ENCODE results near the gene REXO4. TPM values are rescaled to one million over a fixed set of nuclear protein-coding genes. Genes with fewer than 3 reads are reported as not detected.
A peak's percentile ranks its signal among the peaks of the same experiment; 100 is the strongest.

REXO4 gene
- total and polyA plus RNA-seq, 9 of the 15 experiments (the other 6 are each of a cell fraction or from before 2014, with no cell fraction given) = 3.4 to 72.9 (median 31.1) TPM

DNA sequence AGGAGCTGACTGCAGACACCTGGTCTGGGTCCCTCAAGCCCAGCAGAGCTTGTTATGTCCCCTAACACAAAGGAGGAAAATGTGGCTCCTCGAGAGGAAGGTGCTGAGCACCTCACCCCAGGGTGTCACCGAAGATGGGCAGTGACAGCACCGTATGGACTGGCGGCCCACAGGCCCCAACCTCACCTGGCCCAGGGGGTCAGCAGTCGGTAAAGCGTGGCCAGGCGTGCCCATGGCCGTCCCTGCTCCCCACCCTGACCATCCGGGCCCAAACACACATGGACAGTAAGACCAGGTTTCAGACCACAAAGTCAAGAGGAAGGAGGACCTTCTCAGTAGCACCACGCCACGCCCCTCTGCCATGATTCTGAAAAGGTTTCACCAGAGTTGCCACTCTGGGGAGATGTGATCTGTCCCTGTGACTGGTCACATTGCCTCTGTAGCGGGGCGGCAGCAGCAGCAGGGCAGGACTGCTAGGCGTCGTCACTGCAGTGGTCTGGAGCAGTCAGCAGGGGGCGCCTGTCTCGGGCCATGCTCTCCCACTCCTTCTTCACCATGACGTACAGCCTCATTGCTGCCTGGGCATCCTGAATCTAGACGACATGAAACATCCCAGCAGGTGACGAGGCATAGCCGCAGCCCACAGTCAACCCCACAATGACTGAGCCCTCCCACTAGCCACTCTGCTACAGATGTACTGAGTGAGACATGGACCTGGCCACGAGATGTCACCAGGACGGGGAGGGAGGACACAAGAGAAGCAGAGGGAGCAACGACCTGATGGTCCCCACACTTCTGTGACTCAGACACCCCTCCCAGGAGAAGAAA is 11.1 kb downstream of the REXO4 start (continued):
- TF ChIP-seq SIN3A (IDR thresholded peaks at IDR 0.05; ENCODE audit: borderline replicate concordance in 2 of 2, control insufficient read depth in 1 of 2, low read depth in 2 of 2, low read length in 2 of 2) = no peak
- TF ChIP-seq, protein P1, sequence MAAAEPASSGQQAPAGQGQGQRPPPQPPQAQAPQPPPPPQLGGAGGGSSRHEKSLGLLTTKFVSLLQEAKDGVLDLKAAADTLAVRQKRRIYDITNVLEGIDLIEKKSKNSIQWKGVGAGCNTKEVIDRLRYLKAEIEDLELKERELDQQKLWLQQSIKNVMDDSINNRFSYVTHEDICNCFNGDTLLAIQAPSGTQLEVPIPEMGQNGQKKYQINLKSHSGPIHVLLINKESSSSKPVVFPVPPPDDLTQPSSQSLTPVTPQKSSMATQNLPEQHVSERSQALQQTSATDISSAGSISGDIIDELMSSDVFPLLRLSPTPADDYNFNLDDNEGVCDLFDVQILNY (CRISPR knock-in tag; IDR thresholded peaks at IDR 0.05) = no peak
- TF ChIP-seq, protein P2, sequence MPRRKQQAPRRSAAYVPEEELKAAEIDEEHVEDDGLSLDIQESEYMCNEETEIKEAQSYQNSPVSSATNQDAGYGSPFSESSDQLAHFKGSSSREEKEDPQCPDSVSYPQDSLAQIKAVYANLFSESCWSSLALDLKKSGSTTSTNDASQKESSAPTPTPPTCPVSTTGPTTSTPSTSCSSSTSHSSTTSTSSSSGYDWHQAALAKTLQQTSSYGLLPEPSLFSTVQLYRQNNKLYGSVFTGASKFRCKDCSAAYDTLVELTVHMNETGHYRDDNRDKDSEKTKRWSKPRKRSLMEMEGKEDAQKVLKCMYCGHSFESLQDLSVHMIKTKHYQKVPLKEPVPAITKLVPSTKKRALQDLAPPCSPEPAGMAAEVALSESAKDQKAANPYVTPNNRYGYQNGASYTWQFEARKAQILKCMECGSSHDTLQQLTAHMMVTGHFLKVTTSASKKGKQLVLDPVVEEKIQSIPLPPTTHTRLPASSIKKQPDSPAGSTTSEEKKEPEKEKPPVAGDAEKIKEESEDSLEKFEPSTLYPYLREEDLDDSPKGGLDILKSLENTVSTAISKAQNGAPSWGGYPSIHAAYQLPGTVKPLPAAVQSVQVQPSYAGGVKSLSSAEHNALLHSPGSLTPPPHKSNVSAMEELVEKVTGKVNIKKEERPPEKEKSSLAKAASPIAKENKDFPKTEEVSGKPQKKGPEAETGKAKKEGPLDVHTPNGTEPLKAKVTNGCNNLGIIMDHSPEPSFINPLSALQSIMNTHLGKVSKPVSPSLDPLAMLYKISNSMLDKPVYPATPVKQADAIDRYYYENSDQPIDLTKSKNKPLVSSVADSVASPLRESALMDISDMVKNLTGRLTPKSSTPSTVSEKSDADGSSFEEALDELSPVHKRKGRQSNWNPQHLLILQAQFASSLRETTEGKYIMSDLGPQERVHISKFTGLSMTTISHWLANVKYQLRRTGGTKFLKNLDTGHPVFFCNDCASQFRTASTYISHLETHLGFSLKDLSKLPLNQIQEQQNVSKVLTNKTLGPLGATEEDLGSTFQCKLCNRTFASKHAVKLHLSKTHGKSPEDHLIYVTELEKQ (CRISPR knock-in tag; IDR thresholded peaks at IDR 0.05) = no peak
- TF ChIP-seq ZNF717 (CRISPR knock-in tag; IDR thresholded peaks at IDR 0.05) = no peak
- TF ChIP-seq CREM (IDR thresholded peaks at IDR 0.05; ENCODE audit: low read depth) = peak; percentile 86
- TF ChIP-seq ZNF232 (CRISPR knock-in tag; IDR thresholded peaks at IDR 0.05) = no peak
- no peak for TF ChIP-seq CREB3 (tag; conservative IDR thresholded peaks at IDR 0.05; ENCODE audit: low read depth)
